HL-60/S4 (cell line): ENCODE measurements around the gene SLC25A11.
"Not testable (repeated sequence)": the region's sequence is repeated elsewhere in the genome, so short reads cannot be mapped to it uniquely, and the experiment has no call there.

Source experiments
- in situ Hi-C: fragments of 300-500 bp; cut with MboI; formaldehyde crosslinking; loops from 2 replicates; pipeline ENCODE4 v1.14.3; 2022; ENCODE audit warnings: low sequenced_read_pairs

SLC25A11 gene

DNA sequence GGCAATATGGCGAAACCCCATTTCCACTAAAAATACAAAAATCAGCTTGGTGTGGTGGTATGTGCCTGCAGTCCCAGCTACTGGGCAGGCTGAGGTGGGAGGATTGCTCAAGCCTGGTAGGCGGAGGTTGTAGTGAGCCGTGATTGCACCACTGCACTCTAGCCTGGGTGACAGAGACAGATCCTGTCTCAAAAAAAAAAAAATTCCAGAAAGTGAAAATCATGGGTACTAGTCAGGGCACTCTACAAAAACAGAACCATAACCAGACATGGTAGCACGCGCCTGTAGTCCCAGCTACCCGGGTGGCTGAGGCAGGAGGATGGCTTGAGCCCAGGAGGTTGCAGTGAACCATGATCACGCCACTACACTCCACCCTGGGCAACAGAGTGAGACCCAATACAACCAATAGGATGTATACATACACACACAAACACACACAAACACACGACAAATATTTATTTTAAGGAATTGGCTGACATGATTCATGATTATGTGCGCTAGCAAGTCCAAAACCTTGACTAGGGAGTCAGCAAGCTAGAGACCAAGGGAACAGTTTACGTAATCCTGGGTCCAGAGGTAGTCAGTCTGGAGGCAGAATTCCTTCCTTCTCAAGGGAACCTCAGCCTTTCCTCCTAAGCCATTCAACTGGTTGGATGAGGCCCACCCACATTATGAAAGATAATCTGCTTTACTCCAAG is 19.3 kb downstream of the SLC25A11 start:
- in situ Hi-C loops: no loop called here

- in situ Hi-C loops: no loop called here
These were observed 20.3 kb downstream of the SLC25A11 start for GRCh38 chr17:4919511-4920047.

- in situ Hi-C loops: not testable (repeated sequence)
These were observed 25.3 kb downstream of the SLC25A11 start for GRCh38 chr17:4914551-4914950.

DNA sequence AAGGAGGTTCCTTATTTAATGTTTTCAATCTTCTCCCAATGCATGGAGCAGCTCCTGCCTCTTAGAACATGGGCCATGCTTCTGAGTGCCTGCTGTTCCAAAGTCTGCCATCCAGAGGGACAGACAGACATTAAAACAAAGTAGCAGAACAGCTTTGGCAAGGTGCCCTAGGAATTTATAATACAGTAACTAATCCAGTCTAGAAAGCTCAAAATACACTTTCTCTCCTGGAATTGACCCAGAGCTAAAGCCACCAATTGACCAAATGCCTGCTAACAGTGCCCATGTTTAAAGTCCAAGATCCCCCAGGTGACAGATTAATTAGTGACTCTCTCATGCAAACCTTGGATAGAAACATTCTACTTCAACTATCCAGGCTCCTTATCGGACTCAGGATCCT is 25.9 kb downstream of the SLC25A11 start:
- in situ Hi-C loops: no loop called here

- in situ Hi-C loops: no loop called here
These were observed 30.9 kb downstream of the SLC25A11 start for GRCh38 chr17:4908711-4909496.

DNA sequence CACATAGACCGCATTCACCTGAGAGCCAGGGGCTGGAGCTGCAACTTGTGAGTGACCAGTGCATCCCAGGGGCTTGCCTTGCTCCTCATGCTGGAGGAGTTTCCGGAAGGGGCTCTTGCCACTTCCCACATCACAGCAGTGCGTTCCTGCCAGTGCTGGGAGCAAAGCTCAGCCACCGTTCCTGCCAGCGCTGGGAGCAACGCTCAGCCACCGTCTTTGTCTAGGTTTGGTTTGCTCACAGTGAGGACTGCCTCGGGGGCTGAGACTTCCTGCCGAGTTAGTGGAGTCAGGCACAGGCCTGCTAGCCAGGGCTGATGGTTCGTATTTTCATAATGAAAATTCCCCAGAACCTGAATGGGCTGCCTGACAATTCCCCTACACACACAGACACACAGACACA is 31.5 kb downstream of the SLC25A11 start:
- in situ Hi-C loops: no loop called here

- in situ Hi-C loops: not testable (repeated sequence)
These were observed 33.2 kb downstream of the SLC25A11 start for GRCh38 chr17:4906642-4907041.

- in situ Hi-C loops: no loop called here
These were observed 36.6 kb downstream of the SLC25A11 start, which contains the start of gene CHRNE for GRCh38 chr17:4903051-4903818. TSS of gene CHRNE (minus strand) at chr17:4903098. CDS start at chr17:4903063, 35 bp downstream.

DNA sequence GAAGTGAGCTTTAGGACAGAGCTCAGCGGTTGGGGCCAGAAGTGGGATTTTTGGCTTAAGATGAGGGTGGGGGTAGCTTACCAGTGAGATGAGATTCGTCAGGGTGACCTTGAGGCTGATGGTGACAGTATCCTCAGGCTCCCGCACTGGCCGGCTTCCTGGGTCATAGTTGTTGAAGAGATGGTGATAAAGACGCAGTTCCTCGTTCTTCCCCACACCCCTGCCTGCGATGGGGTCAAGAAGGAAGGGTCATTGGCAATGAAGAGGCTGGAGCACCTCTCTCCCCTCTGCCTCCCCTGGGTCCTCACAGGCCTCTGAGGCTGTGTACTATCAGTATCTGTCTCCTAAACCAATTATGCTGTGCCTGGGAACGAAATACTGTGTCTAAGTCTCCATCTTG is 37.3 kb downstream of the SLC25A11 start:
- in situ Hi-C loops: no loop called here

DNA sequence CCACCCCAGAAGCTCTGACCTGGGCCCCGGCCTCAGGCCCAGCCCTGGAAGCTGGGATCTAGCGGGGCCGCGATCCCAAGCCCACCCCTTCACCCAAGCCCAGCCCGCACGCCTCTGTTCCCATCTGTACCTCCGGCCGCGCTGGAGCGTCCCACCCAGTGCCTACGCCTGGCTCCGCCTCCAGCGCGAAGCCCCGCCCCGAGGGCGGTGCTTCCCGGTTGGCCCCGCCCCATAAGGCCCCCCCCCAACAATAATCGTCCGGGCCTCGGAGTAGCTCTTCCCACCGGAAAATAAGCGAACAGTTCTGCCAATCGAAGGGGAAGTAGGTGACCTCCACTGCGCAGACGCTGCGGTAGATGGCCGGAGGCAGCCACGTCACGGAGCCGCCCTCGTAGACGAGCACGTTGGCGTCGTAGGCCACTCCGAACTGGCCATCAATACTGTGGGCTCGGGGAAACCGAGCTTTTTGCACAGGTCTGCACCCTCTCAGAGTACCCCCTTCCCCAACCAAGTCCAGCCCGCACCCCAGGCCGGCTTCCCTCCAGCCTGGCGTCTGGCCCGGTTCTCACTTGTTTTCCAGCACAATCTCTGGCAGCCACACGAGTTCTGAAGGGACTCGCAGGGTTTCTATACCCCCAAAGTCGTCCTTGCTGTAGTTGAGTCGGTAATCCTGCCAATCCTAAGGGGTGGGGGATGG is 38.0 kb downstream of the SLC25A11 start:
- in situ Hi-C loops: no loop called here

DNA sequence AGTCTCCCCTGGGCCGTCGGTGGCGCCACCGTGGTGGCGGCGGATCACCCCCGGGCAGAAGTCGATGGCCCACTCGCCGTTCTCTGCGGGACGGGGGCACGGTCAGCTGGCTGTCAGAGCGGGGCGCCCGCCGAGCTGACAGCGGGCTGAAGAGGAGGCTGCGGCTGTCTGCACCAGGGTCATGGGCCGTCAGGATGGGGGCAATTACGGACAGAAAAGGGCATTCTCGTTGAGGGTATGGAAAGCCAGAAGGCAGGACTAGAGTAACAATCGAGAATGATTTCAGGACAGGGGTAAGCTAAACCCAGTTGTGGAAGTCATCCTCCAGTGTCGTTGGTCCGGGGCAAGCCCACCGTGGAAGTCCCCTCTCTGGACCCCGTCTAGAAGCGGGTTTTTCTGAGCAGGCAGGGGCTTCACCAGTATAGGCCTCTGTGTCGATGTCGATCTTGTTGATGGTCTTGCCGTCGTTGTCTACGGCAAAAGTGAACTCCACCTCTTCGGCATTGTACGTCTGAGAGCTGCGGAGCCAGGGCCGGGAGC is 38.7 kb downstream of the SLC25A11 start:
- in situ Hi-C loops: no loop called here

- in situ Hi-C loops: no loop called here
These were observed 39.4 kb downstream of the SLC25A11 start for GRCh38 chr17:4900231-4901107.

GRCh38 chr17:4899341-4900230 is 40.3 kb downstream of the SLC25A11 start, which contains the start of gene C17orf107:
TSS of gene C17orf107 (plus strand) at chr17:4899536. CDS start at chr17:4899763, 227 bp downstream.
- in situ Hi-C loops: no loop called here

- in situ Hi-C loops: no loop called here
These were observed 40.9 kb downstream of the SLC25A11 start for GRCh38 chr17:4898927-4899326.

GRCh38 chr17:4898351-4898750 is 41.5 kb downstream of the SLC25A11 start:
- in situ Hi-C loops: no loop called here

DNA sequence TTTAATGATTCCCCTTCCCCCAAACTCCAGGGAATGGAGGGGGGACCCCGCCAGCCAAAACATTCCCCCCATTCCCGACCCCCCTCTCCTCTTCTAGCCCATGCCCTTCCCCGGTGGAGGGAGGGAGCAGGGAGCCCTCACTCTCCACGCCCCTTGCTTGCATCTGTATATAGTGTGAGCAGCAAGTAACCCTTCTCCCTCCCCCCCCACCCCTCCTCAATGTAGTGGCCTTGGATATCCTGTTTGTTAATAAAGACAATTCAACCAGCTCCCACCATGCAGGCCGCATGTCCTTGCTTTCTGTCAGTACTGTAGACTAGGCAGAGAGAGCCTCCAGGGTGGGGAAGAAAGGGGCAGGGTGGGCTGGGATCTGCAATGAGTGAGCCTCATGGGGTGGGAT is 42.1 kb downstream of the SLC25A11 start:
- in situ Hi-C loops: no loop called here

GRCh38 chr17:4897198-4897687 is 42.6 kb downstream of the SLC25A11 start:
- in situ Hi-C loops: no loop called here
